GM08714 (cell line): ENCODE data around the gene CNOT4.
"Not testable (repeated sequence)": the region's sequence is repeated elsewhere in the genome, so short reads cannot be mapped to it uniquely, and the experiment has no call there.

Experiments used
- H3K4me3 ChIP-seq: fragments of 200-500 bp; sonication (Bioruptor generic); 2 replicates; pipeline ENCODE4 v1.5.1; 2014; ENCODE audit warnings: mild to moderate bottlenecking, low read length, inconsistent platforms
- ZNF274 ChIP-seq: IDR thresholded peaks from 2 replicates; pipeline ENCODE4 v1.6.1; 2012; ENCODE audit warnings: mild to moderate bottlenecking, low read depth, low read length

The CNOT4 gene

GRCh38 chr7:135361788-135362187, 148.1 kb downstream of the CNOT4 start:
- no peak for TF ChIP-seq ZNF274
- no peak overlapping the region for H3K4me3 ChIP-seq

GRCh38 chr7:135359615-135360014, 150.3 kb downstream of the CNOT4 start:
- TF ChIP-seq ZNF274: no peak

GRCh38 chr7:135355377-135356048, 154.4 kb downstream of the CNOT4 start:
- no peak for TF ChIP-seq ZNF274
- no peak overlapping the region for H3K4me3 ChIP-seq

More at GRCh38 chr7:135359615-135360014, 150.3 kb downstream of the CNOT4 start:
- no peak overlapping the region for H3K4me3 ChIP-seq

- no peak overlapping the region for H3K4me3 ChIP-seq
- no peak for TF ChIP-seq ZNF274
These were observed 156.1 kb downstream of the CNOT4 start for GRCh38 chr7:135353832-135354231.

- TF ChIP-seq ZNF274: no peak
These were observed 157.6 kb downstream of the CNOT4 start for GRCh38 chr7:135352285-135352684.

GRCh38 chr7:135351070-135351469, 158.8 kb downstream of the CNOT4 start:
- H3K4me3 ChIP-seq: not testable (repeated sequence)

More at GRCh38 chr7:135352285-135352684, 157.6 kb downstream of the CNOT4 start:
- H3K4me3 ChIP-seq: no peak overlapping the region

GRCh38 chr7:135349746-135350145, 160.2 kb downstream of the CNOT4 start:
- TF ChIP-seq ZNF274: no peak
- no peak overlapping the region for H3K4me3 ChIP-seq

GRCh38 chr7:135348493-135348892, 161.4 kb downstream of the CNOT4 start:
- H3K4me3 ChIP-seq: no peak overlapping the region
- no peak for TF ChIP-seq ZNF274

- no peak for TF ChIP-seq ZNF274
- no peak overlapping the region for H3K4me3 ChIP-seq
These were observed 166.5 kb downstream of the CNOT4 start for GRCh38 chr7:135343361-135343760.

- TF ChIP-seq ZNF274: no peak
- no peak overlapping the region for H3K4me3 ChIP-seq
These were observed 167.0 kb downstream of the CNOT4 start for GRCh38 chr7:135342887-135343286.

- no peak overlapping the region for H3K4me3 ChIP-seq
- TF ChIP-seq ZNF274: no peak
These were observed 168.9 kb downstream of the CNOT4 start for GRCh38 chr7:135341049-135341448.

GRCh38 chr7:135337977-135338550, 171.8 kb downstream of the CNOT4 start:
- TF ChIP-seq ZNF274: no peak
- H3K4me3 ChIP-seq: no peak overlapping the region

GRCh38 chr7:135337506-135337905, 172.4 kb downstream of the CNOT4 start:
- no peak overlapping the region for H3K4me3 ChIP-seq
- TF ChIP-seq ZNF274: no peak

GRCh38 chr7:135335628-135336139, 174.2 kb downstream of the CNOT4 start:
- no peak overlapping the region for H3K4me3 ChIP-seq
- TF ChIP-seq ZNF274: no peak

GRCh38 chr7:135334830-135335543, 174.9 kb downstream of the CNOT4 start:
- no peak overlapping the region for H3K4me3 ChIP-seq
- TF ChIP-seq ZNF274: no peak
